H9 (cell line): ENCODE data around the gene SRGAP1. TPM values are rescaled to one million over a fixed set of nuclear protein-coding genes. Genes with fewer than 3 reads are reported as not detected.

ENCODE experiments used
- DNase-seq: peaks from one replicate; pipeline ENCODE4 v3.0.0-alpha.2; 2017
- H2AFZ ChIP-seq: one replicate; pipeline ENCODE4 v1.6.1; 2013; ENCODE audit warnings: mild to moderate bottlenecking, low read length, control low read depth, moderate library complexity
- H2AK5ac ChIP-seq: 2 replicates; pipeline ENCODE4 v1.6.1; 2013; ENCODE audit warnings: low read length, control low read depth, mixed read lengths; ENCODE audit not compliant: insufficient read length
- H2BK120ac ChIP-seq: one replicate; pipeline ENCODE4 v1.6.1; 2013; ENCODE audit warnings: low read depth, mild to moderate bottlenecking, low read length, control low read depth, inconsistent platforms; ENCODE audit not compliant: poor library complexity, severe bottlenecking
- H2BK12ac ChIP-seq: 2 replicates; pipeline ENCODE4 v1.6.1; 2013; ENCODE audit warnings: low read length, control low read depth, mixed read lengths, low read depth; ENCODE audit not compliant: insufficient read length
- H2BK15ac ChIP-seq: 2 replicates; pipeline ENCODE4 v1.6.1; 2013; ENCODE audit warnings: low read depth, low read length, control low read depth
- H2BK20ac ChIP-seq: one replicate; pipeline ENCODE4 v1.6.1; 2013; ENCODE audit warnings: low read depth, mild to moderate bottlenecking, low read length, control low read depth, inconsistent platforms; ENCODE audit not compliant: poor library complexity, severe bottlenecking
- H2BK5ac ChIP-seq: 2 replicates; pipeline ENCODE4 v1.6.1; 2013; ENCODE audit warnings: low read length, control low read depth, mixed read lengths; ENCODE audit not compliant: insufficient read length
- H3K14ac ChIP-seq: 2 replicates; pipeline ENCODE4 v1.6.1; 2013; ENCODE audit warnings: low read length, control low read depth; ENCODE audit not compliant: insufficient read depth
- H3K18ac ChIP-seq: 2 replicates; pipeline ENCODE4 v1.6.1; 2013; ENCODE audit warnings: low read depth, mild to moderate bottlenecking, mixed read lengths, low read length, control low read depth; ENCODE audit not compliant: insufficient read length
- H3K23ac ChIP-seq: 2 replicates; pipeline ENCODE4 v1.6.1; 2013; ENCODE audit warnings: low read length, control low read depth, mixed read lengths, low read depth; ENCODE audit not compliant: insufficient read length
- H3K23me2 ChIP-seq: 2 replicates; pipeline ENCODE4 v1.6.1; 2013; ENCODE audit warnings: low read depth, mild to moderate bottlenecking, mixed read lengths, low read length, control low read depth; ENCODE audit not compliant: insufficient read length, poor library complexity, severe bottlenecking
- H3K27ac ChIP-seq: 2 replicates; pipeline ENCODE4 v1.5.1; 2013; ENCODE audit warnings: low read length, control low read depth, mixed read lengths, low read depth; ENCODE audit not compliant: insufficient read length
- H3K27me3 ChIP-seq: 2 replicates; pipeline ENCODE4 v1.6.1; 2013; ENCODE audit warnings: low read length, control low read depth, inconsistent platforms; ENCODE audit not compliant: insufficient read depth
- H3K4ac ChIP-seq: 2 replicates; pipeline ENCODE4 v1.6.1; 2013; ENCODE audit warnings: low read depth, mild to moderate bottlenecking, control low read depth, inconsistent platforms, low read length, moderate library complexity
- H3K4me1 ChIP-seq: 2 replicates; pipeline ENCODE4 v1.6.1; 2013; ENCODE audit warnings: low read length, control low read depth, inconsistent platforms; ENCODE audit not compliant: insufficient read depth
- H3K4me2 ChIP-seq: 2 replicates; pipeline ENCODE4 v1.6.1; 2013; ENCODE audit warnings: low read length, control low read depth, mixed read lengths; ENCODE audit not compliant: insufficient read length, insufficient read depth
- H3K56ac ChIP-seq: 2 replicates; pipeline ENCODE4 v1.6.1; 2013; ENCODE audit warnings: low read depth, mild to moderate bottlenecking, mixed read lengths, low read length, control low read depth; ENCODE audit not compliant: insufficient read length
- H3K79me1 ChIP-seq: 2 replicates; pipeline ENCODE4 v1.6.1; 2013; ENCODE audit warnings: low read depth, mild to moderate bottlenecking, moderate library complexity, low read length, control low read depth, inconsistent platforms; ENCODE audit not compliant: insufficient read depth, poor library complexity, severe bottlenecking
- H3K79me2 ChIP-seq: 2 replicates; pipeline ENCODE4 v1.6.1; 2013; ENCODE audit warnings: low read length, control low read depth, inconsistent platforms; ENCODE audit not compliant: insufficient read depth
- H3K9ac ChIP-seq: 2 replicates; pipeline ENCODE4 v1.6.1; 2013; ENCODE audit warnings: low read length, control low read depth, mixed read lengths; ENCODE audit not compliant: insufficient read length; ENCODE audit errors: extremely low read depth
- H3K9me3 ChIP-seq: one replicate; pipeline ENCODE4 v1.6.1; 2013; ENCODE audit warnings: low read depth, low read length, inconsistent platforms; ENCODE audit not compliant: control insufficient read depth
- H3T11ph ChIP-seq: one replicate; pipeline ENCODE4 v1.6.1; 2013; ENCODE audit warnings: mild to moderate bottlenecking, low read length, control low read depth, inconsistent platforms
- H4K20me1 ChIP-seq: one replicate; pipeline ENCODE4 v1.6.1; 2013; ENCODE audit not compliant: control insufficient read depth, insufficient read length, insufficient read depth
- H4K5ac ChIP-seq: 2 replicates; pipeline ENCODE4 v1.6.1; 2013; ENCODE audit warnings: low read depth, mild to moderate bottlenecking, mixed read lengths, low read length, control low read depth; ENCODE audit not compliant: insufficient read length
- H4K8ac ChIP-seq: replicated peaks from 2 replicates; pipeline ENCODE4 v1.6.1; 2013; ENCODE audit warnings: low read length, control low read depth, mixed read lengths, low read depth; ENCODE audit not compliant: insufficient read length
- H4K91ac ChIP-seq: 2 replicates; pipeline ENCODE4 v1.6.1; 2013; ENCODE audit warnings: low read depth, mild to moderate bottlenecking, moderate library complexity, mixed read lengths, low read length, control low read depth; ENCODE audit not compliant: insufficient read length
- H3K27ac Mint-ChIP-seq, 3 experiments: 2 replicates in 2 of 3; 3 replicates in 1 of 3; pipeline ENCODE4 v1.8.0; 2020 to 2021; ENCODE audit warnings: mixed read lengths in 3 of 3, mild to moderate bottlenecking in 1 of 3, moderate library complexity in 1 of 3
- H3K27me3 Mint-ChIP-seq: 2 replicates; pipeline ENCODE4 v1.8.0; 2021; ENCODE audit warnings: low read depth, mild to moderate bottlenecking, moderate library complexity, mixed read lengths
- H3K36me3 Mint-ChIP-seq, 3 experiments: 2 replicates in 2 of 3; 3 replicates in 1 of 3; pipeline ENCODE4 v1.8.0; 2020 to 2021; ENCODE audit warnings: low read depth in 3 of 3, mixed read lengths in 3 of 3; ENCODE audit not compliant: insufficient read depth in 1 of 3
- H3K4me1 Mint-ChIP-seq, 2 experiments: 2 replicates each; pipeline ENCODE4 v1.8.0; 2020; ENCODE audit warnings: mixed read lengths in 2 of 2
- H3K4me3 Mint-ChIP-seq, 2 experiments: 2 replicates in 1 of 2; 3 replicates in 1 of 2; pipeline ENCODE4 v1.8.0; 2020 to 2021; ENCODE audit warnings: mild to moderate bottlenecking in 2 of 2, mixed read lengths in 2 of 2, moderate library complexity in 1 of 2
- H3K9me3 Mint-ChIP-seq, 2 experiments: 2 replicates in 1 of 2; 3 replicates in 1 of 2; pipeline ENCODE4 v1.8.0; 2020; ENCODE audit warnings: mild to moderate bottlenecking in 2 of 2, mixed read lengths in 2 of 2, moderate library complexity in 1 of 2
- CTCF ChIP-seq: fragments of 200-600 bp; sonication (generic); conservative IDR thresholded peaks from 3 replicates; pipeline ENCODE4 v1.8.0; 2021; ENCODE audit warnings: antibody characterized with exemption, mild to moderate bottlenecking
- WGBS: extraction: QIAGEN DNeasy Blood & Tissue Kit; methylation state at CpG from one replicate; pipeline ENCODE4 v1.1.7; 2013; ENCODE audit warnings: missing lambda C conversion rate, low lambda C conversion rate, mixed read lengths; ENCODE audit not compliant: insufficient read length; ENCODE audit errors: extremely low coverage; 5-methylcytosine and 5-hydroxymethylcytosine counted together
- total RNA-seq: library from RNA; stranded (reverse); gene quantifications from 2 replicates; pipeline ENCODE4 v1.2.1, GENCODE V29; 2021

The SRGAP1 gene
- total RNA-seq, 1 experiment from 2014 or later, result 4.8 TPM

DNA sequence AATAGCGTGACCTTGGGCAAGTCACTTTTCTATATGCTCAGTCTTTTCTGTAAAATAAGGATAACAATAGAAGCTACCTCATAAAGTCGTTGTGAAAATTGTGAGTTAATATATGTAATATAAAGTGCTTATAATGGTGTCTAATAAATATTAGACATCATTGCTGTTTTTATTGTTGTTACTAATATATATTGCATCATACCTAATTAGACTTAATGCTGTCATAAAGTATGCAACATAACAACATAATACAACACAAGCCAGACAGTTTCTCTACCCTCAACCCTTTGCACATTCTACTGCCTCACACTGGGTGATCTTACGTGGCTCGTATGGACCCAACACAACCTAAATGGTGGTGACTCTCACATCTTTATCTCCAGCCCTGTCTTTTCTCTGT, 240.7 kb downstream of the SRGAP1 start:
- H3K14ac ChIP-seq, result no peak overlapping the region
- H2BK20ac ChIP-seq, result no peak overlapping the region

More for the DNA sequence above, 240.7 kb downstream of the SRGAP1 start:
- Histone ChIP-seq H3K27ac (no peak overlapping the region), H3K23ac (no peak overlapping the region), H2AFZ (no peak overlapping the region), H3K4me1 (peaks cover 9% of the 10 kb centered on the region; the same call in 1 of the 2 replicates), H4K20me1 (no peaks in the 10 kb centered on the region), H3K18ac (no peak overlapping the region), H3K4ac (no peak overlapping the region), H4K91ac (no peak overlapping the region), H2BK15ac (no peak overlapping the region), H3K23me2 (no peaks in the 10 kb centered on the region), H3K27me3 (no peaks in the 10 kb centered on the region), H3K79me2 (no peaks in the 10 kb centered on the region), H2BK120ac (no peak overlapping the region), H3K9me3 (no peaks in the 10 kb centered on the region), H2BK5ac (no peak overlapping the region), H3K9ac (no peak overlapping the region), H3K4me2 (no peak overlapping the region), H2BK12ac (no peak overlapping the region), H3K56ac (no peak overlapping the region), H4K5ac (no peak overlapping the region), H3K79me1 (no peaks in the 10 kb centered on the region), H3T11ph (no peak overlapping the region), H2AK5ac (no peak overlapping the region), H4K8ac (no peak overlapping the region)
- Mint-ChIP-seq H3K4me3 (no peak overlapping the region), H3K9me3 (no peaks in the 10 kb centered on the region), H3K27me3 (no peaks in the 10 kb centered on the region), H3K4me1 (peaks cover 24 to 27% of the 10 kb centered on the region in 2 experiments), H3K27ac (peak overlapping the region in 1 of 3 experiments; percentile 65; a peak in 1 of 7 replicates), H3K36me3 (peaks cover 0 to 3% (median 3%) of the 10 kb centered on the region in 3 experiments; a peak in 4 of 7 replicates)
- no peak for TF ChIP-seq CTCF
- DNase-seq, result no peak
- no CpG with 5 or more reads among the region's 4 CpGs for WGBS
